ENCODE measurements around the gene MPL.

Gene MPL

DNA sequence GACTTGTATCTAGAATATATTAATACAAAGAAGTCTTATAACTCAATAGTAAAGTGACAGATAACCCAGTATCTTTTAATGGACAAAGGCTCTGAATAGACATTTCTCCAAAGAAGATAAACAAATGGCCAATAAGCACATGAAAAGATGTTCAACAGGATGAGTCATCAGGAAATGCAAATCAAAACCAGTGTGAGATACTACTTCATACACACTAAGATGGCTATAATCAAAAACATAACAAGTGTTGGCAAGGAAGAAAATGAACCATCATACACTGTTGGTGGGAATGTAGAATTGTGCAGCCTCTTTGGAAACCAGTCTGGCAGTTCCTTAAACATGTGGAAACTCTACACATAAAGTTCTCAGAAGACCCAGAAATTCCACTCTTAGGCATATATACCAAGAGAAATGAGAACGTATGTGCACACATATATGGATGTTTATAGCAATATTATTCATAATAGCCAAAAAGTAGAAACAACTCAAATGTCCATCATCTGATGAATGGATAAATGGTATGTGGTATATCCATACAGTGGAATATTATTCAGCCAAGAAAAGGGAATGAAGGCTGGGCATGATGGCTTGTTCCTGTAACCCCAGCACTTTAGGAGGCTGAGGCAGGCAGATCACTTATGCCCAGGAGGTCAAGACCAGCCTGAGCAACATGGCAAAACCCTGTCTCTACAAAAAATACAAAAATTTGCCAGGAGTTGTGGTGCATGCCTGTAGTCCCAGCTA lies 9.9 kb upstream of the MPL start:
- no peak for FAIRE-seq

DNA sequence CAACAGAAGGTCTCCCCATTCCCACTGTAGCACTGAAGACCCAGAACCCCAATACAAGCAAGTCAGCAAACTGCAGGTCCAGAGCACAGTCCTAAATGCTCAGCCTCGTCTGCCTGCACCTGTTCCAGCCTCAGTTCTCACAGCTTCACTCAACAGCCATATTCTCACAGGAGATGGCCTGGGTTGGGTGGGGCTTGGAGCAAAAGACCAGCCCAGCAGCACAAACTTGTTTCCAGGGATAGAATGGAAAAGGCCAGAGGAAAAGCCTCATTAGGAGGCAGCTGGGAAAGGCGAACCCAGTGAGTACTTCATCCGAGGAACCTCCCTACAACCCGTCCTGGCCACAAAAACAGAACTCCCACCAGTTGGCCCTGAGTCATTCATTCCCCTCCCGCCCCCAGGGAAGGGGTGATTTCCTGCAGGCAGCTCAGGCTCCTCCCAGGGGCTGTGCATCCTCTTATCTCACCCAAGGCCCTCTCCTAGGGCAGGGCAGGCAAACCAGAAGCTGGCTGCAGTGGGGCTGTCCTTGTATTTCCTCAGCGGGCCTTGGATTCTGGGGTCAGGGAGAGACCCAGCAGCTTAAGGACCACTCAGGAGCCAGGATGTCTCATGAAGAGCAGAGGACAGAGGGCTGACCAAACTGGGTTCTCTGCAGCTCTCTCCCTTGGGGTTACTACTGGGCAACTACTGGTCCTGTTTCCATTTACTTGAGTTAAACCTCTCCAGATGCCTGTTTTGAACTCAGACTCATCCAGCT lies 7.4 kb upstream of the MPL start:
- FAIRE-seq: no peak

DNA sequence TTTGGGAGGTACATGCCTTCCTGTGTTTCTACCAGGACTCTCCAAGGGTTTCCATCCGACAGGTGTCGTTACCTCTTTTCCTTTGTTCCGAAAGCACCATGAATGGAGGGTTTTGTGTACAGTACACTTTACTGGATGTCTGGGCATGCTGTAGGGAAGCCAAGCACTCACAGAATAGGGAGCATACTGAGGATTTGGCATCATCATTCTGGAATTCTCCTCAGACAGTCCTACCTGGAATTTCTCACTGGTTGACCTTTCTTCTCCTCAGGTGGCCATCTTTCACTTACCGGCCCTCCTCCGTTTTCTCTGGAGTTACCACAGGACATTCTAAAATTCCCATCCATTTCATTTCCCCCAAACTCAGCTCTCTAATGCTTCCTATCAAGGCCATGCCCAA lies 5.9 kb upstream of the MPL start:
- FAIRE-seq: no peak

DNA sequence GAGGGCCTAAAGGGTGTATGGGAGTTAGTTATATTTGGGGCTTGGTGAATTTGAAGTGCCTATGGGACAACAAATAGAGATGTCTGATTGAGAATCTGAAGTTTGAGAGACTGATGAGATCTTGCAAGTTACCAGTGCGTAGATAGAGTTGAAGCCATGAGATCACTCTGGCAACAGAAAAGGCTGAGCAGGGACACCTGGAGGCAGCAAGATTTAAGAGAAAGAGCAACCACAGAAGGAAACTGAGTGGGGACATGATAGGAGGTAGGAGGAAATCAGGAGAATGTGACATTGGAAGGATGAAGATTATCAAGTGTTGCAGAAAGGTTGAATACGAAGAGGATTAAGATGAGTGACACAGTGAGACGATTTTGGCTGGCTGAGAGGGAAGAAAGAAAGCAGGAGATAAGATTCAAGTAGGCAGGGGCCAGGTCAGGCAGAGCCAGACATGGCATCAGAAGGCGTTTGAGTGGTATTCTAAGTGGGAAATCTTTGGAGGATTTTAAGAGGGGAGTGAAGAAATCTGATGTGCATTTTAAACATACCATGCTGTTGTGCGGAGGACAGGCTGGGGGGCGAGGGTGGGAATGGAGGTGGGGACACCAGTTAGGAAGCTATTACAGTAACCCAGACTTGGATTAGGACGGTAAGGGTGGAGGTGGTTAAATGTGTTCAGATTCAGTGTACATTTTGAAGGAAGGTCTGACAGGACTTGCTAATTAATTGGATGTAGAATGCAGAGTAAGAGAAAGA lies 3.0 kb upstream of the MPL start:
- FAIRE-seq: no peak

DNA sequence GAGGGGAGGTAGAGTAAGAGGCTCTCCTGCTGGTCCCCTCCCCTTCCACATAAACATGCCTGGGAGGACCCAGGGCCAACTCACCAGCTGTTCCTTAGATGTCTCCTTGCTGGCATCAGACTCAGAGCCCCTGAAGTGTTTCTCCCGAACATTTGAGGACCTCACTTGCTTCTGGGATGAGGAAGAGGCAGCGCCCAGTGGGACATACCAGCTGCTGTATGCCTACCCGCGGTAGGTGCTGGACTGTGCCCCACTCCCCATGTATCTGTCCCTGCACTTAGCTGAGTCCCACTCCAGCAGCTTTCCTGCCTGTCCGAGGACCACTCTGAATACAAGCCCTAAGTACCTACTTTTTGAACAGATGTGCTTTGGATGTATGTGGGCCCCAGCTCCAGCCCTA lies 383 bp downstream of the MPL start:
- FAIRE-seq: no peak

DNA sequence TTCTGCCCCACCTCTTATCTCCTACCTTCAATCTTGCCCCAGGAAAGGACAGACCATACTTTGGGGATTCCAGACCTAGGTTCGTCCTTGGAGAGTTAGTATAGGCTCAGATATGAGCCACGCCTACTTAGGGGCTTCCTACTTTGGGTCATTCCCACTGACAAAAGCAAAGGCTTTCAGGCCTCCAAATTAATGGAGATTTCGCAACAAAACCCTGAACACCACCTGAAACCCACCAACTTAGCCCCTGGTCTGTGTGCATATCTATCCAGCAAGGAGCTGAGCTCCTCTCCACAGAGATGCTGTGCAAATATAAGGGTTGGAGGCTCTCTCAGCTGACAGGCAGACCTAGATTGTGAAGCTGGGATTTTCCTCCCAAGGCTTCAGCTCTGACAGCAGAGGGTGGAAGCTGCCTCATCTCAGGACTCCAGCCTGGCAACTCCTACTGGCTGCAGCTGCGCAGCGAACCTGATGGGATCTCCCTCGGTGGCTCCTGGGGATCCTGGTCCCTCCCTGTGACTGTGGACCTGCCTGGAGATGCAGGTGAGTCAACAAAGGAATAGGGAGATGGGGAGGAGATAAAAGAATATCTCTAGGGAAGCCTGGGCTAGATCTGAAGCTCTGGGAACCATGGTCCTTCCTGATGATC lies 2.1 kb downstream of the MPL start:
- FAIRE-seq: no peak

DNA sequence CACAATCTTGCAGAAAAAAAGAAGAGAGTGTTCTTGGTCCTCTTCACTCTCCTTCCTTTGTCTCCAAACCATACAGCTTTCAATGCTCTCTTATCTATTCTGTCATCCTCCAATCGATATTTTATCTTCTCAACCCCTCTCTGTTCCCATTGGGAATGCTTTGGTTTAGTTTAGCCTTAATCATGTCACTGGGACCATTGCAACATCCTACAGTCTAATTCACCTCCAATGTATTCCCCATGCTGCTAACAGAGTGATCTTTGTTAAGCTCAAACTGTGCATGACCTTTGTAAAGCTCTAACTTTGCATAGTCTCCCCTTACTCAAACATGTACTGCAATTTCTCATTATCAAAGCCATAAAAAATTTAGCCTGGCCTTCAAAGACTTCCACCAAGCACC lies 2.9 kb downstream of the MPL start:
- no peak for FAIRE-seq

DNA sequence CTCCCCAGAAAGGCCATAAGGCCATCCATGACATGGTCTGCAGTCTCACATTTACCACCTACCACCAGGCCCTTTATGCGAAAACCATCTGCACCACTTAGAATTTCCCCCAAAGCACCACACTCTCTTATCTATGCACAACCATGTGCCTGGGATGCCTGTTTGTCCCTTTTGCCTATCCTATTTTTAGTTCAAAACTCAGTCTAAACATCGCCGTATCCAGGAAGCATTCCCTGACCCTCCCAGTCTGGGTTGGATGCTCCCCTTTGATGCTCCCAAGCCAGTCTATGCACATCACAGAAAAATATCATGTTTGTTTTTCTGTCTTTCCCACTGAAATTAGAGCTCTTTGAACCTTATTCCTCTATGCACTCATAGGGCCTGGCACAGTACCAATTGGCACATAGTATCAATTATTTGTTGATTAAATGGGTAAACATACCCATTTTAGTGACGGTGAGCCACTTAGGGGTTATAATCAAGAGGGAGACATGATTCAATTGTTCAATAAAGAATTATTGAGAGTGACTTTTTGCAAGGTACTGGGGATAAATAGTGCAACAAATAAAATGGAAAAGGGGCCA lies 6.7 kb downstream of the MPL start:
- FAIRE-seq: no peak

DNA sequence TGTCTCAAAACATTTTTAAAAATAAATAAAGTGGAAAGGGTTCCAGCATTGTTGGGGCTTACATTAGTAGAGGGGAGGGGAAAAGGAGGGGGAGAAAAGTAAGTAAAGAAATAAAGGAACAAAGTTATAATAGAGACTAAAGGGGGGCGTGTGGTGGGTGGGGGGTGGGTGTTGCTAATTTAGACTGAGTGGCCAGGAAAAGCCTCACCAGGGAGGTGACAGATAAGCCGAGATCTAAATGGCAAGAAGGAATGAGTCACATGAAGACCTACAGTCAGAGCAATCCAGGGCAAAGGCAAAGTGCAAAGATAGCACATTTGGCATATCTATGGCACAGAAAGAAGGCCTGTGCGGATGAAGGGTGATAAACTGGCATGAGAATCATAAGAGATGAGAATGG lies 7.5 kb downstream of the MPL start:
- FAIRE-seq: no peak

DNA sequence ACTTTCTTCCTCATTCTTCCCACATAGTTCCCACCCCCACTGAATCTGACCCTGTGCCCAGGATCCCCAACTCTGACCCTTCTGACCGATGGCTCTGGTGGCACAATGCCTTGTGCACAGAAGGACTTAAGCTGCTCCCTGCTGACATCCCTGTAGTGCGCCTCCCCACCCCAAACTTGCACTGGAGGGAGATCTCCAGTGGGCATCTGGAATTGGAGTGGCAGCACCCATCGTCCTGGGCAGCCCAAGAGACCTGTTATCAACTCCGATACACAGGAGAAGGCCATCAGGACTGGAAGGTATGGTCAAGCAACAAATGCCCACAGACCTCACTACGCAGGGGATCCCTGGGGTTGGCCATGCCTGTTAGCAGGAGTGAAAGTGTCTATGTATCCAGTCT lies 9.0 kb downstream of the MPL start:
- FAIRE-seq: no peak

DNA sequence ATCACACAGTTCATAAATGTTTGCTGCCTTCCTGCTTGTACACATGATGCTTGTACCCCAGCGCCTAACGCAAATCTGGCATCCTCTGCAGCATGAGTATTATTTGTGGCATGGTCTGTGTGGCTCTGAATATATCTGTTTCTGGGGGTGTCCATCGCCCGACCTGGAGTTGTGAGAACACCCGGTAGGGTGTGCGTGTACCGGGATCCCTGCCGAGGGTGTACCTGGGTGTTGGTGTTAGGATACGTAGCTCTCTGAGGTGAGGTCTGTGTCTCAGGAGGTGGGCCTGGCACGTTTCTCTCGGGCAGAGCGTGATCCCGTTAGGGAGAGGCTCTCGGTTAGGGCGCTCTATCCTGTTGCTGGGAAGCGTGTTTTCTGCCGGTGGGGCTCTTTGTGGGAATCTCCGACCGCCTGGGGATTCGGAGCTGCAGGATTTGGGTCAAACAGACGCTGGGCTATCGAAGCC lies 10.8 kb downstream of the MPL start:
- FAIRE-seq: no peak

DNA sequence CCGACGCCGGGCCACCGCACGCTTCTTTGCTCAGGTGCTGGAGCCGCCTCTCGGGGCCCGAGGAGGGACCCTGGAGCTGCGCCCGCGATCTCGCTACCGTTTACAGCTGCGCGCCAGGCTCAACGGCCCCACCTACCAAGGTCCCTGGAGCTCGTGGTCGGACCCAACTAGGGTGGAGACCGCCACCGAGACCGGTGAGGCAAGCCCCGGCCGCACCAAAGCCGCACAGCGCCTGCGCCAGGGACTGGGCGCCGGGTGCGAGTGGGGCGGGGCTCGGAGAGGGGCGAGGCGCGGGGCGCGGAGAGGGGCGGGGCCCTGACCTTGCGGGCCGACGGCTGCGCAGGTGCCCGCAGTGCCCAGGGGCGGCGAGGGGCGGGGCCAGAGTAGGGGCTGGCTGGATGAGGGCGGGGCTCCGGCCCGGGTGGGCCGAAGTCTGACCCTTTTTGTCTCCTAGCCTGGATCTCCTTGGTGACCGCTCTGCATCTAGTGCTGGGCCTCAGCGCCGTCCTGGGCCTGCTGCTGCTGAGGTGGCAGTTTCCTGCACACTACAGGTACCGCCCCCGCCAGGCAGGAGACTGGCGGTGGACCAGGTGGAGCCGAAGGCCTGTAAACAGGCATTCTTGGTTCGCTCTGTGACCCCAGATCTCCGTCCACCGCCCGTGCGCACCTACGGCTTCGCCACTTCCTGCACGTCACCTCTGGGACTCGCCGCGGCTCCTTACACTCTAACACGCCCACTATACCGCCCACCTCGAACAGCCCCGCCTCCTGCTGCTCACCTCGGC lies 11.4 kb downstream of the MPL start:
- FAIRE-seq: no peak

DNA sequence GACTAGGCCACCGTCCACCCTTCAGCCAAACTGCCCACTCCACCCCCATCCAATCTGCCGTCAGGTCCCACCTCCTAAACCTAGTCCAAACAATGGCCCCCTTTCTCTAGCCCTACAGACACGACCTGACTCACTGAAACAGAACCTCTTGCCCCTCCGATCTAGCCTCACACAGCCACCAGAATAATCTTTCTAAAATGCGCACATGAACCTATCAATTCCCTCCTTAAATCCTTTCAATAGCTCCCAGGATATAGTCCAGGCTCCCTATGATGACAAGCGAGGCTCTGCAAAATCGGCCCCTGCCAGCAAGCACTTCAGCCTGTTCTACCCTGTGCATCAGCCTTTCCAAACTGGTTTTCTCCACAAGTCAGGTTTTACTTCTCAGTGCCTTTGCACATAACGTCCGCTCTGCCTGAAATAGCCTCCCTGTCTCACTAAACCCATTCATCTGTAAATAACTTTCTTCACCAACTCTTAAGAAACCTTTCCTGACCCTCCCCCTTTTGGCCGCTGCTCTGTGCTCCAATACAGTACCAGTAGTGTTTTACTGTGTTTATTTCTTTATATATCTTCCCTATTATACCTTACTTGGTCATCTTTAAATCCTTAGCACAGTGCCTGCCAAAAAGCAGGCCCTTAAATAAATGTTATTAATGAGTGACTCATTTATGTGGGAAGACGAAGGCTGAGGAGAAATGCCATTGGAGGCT lies 12.1 kb downstream of the MPL start:
- FAIRE-seq: no peak

DNA sequence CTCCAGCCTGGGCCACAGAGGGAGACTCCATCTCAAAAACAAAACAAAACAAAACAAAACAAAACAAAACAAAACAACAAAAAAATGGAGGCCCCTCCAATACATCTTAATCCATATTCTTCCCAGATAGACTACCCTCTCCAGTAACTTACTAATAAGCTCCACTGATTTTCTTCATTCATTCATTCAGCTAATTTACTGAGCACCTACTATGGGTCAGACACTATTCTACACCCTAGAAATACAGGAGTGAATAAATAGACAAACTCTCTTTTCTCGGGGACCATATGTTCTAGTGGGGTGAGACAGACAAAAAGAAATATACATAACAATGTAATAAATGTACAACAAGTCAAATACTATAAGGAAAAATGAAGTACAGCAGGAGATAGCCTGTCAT lies 13.4 kb downstream of the MPL start:
- no peak for FAIRE-seq

DNA sequence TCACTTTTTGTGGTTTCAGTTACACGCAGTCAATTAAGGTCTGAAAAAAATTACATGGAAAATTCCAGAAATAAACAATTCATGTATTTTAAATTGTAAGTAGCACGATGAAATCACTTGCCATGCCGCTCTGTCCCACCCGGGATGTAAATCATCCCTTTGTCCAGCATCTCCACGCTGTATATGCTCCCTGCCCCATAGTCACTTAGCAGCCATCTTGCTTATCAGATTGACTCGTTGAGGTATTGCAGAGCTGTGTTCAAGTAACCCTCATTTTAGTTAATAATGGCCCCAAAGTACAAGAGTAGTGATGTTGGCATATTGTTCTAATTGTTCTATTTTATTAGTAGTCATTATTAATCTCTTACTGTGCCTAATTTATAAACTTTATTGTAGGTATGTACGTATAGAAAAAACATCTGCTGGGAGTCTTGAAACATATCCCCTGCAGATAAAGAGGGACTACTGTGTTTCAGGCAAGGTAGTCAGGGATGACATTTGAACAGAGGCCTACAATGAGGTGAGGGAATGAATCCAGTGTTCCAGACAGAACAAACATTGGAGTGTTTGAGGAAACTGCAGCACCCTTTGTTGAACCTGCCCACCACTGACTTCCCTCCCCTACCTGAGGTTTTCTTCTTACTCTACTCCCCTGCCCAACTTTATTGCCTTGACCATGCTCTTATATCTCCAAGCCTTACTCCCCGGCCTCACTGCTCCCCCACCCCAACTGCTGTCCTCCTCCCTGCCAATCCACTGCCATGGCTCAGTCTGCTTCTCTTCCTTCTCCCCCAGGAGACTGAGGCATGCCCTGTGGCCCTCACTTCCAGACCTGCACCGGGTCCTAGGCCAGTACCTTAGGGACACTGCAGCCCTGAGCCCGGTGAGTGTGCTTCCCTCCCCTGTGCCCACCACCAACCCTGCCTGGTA lies 14.1 kb downstream of the MPL start:
- no peak for FAIRE-seq

DNA sequence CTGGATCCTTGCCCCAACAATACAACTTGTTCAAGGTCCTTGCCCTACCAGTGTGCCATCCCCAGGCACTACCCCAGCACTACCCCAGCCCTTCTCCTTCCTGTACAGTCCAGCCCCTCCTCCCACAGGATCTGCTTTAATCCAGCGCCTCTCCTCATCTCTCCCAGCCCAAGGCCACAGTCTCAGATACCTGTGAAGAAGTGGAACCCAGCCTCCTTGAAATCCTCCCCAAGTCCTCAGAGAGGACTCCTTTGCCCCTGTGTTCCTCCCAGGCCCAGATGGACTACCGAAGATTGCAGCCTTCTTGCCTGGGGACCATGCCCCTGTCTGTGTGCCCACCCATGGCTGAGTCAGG lies 14.7 kb downstream of the MPL start:
- FAIRE-seq: no peak

DNA sequence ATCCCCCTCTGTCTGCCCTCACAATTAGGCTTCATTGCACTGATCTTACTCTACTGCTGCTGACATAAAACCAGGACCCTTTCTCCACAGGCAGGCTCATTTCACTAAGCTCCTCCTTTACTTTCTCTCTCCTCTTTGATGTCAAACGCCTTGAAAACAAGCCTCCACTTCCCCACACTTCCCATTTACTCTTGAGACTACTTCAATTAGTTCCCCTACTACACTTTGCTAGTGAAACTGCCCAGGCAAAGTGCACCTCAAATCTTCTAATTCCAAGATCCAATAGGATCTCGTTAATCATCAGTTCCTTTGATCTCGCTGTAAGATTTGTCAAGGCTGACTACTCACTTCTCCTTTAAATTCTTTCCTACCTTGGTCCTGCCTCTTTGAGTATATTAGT lies 15.3 kb downstream of the MPL start:
- no peak for FAIRE-seq

DNA sequence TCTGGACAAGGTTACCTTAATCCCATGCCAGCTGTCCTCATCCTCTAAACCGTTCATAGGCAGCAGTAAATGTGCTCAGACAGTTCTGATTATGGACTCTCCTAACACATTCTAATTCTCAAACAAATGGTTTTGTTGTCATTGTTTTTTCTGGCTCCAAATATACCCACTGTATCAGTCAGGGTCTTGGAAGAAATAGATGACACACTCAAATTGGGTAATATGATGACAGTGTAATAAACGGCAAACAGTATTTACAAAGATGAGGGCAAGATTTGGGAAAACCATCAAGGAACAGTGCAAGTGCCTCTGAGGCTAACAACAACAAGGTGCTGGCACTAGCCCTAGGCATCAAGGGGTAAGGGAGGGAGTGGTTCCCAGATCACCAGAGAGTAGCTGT lies 16.9 kb downstream of the MPL start:
- FAIRE-seq: no peak

DNA sequence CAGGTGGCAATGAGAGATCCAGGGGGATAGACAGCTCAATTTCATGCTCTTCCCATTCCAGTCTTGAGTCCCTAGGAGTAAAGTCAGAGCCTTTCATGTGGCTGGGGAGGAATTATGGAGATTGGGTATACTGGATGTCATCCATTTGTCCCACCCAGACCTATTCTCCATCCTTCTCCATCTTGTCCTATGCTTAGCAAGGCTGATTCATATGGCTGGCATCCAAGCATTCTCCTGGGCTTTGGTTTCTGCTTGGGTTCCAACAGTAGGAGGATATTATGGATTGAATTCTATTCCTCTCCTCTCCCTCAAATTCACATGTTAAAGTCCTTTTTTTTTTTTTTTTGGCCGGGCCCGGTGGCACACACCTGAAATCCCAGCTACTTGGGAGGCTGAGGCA lies 17.3 kb downstream of the MPL start:
- FAIRE-seq: no peak

DNA sequence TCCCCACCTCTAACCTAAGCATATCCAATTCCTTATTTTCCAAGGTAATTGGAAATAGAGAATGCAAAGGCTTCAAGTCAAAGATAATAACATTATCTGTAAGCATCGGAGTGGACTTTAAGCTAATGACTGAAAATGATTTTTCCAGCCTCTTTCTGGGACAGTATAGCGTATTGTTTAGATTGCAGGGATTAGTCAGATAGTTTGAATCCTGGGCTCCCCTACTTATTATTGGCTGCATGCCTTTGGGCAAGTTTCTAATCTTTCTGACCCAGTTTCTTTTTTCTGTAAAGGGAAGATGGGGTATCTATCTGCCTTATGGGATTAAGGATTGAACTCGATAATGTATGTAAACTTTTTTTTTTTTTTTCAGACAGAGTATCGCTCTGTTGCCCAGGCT lies 19.6 kb downstream of the MPL start:
- FAIRE-seq: no peak
